Hematopoietic multipotent progenitor cell treated with erythropoietin and hydrocortisone succinate and interleukin-3 and kit ligand, for 8 days (in vitro differentiated cells): ENCODE results near the gene GPR139.

Experiments used
- DNase-seq: peaks from one replicate; pipeline ENCODE4 v3.0.0-alpha.2; 2015

The GPR139 gene

DNA sequence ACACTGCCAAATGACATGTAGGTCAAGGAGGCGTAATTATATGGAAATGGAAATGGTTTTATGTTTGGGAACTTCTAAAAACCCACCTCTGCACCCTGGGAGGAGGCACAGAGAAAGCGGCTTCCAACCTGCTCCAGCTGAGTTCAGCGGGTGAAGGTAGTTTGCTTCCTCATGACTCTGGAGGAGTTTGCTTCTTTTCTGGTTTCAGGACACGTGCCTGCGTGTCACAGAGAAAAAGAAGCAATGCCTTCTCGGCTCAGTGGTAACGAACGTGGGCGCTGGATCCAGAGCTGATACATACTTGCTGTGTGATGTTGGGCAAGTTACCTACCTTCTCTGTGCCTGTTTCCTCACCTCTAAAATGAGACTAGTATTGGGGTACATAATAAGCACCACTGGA is 22.1 kb downstream of the GPR139 start:
- no peak for DNase-seq

DNA sequence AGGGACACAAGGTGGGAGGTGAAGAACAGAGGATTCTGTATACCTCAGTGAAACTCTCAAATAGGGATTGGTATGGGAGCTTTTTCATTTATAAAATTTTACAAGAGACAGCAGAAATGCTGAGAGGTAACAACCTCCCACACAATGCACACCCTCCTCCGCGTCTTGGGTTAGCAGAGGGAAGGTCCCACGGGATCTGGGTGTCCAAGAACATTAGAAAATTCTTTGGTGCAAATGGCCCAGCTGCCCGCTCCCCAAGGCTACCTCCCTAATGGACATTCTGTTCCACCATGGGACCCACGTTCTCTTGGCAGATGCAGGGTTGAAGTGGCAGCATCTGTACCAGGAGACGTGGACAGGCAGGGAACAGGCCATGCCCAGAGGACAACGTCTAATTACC is 22.5 kb downstream of the GPR139 start:
- no peak for DNase-seq

DNA sequence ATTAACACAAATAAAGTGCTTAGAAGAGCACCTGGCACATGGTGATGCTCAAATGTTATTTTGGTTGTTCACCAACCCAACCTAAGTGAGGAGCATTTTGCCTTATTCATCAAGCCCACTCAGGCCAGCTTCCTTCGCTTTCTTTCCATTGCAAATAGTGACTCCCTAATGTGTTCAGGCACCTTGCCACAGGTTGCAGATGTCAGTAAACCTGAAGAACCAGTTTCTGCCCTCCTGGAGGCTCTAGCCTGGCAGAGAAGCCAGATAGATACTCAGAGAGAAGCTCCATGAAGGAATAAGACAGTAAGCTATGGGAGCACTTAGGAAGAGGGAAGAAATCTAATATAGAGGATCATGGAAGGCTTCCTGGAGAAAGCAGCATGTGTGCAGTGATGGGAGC is 23.9 kb downstream of the GPR139 start:
- no peak for DNase-seq

DNA sequence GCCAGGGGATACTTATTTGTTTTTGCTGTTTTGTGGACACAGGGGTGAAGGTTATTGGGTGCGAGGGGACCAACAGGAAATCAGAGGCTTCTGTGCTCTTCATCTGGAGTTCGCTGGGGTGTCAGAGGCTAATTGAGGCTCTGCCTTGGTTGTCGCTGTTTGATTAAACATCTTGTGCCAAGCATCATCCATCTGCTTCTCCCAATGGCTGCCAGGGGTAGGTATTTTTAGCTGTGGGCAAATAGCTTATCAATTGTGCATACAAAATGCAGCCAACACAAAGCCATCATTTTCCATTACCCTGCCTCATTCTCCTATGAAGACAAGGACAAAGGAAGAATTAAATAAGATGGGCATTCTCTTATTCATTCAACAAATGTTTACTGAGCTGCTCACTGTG is 27.8 kb downstream of the GPR139 start:
- DNase-seq = no peak

- no peak for DNase-seq
Observed at GRCh38 chr16:20042848-20043247, 30.8 kb downstream of the GPR139 start.

- DNase-seq = no peak
Observed at GRCh38 chr16:20041924-20042596, 31.6 kb downstream of the GPR139 start.

GRCh38 chr16:20040011-20040410 is 33.7 kb downstream of the GPR139 start:
- no peak for DNase-seq

- no peak for DNase-seq
Observed at GRCh38 chr16:20029611-20030010, 44.1 kb downstream of the GPR139 start.

DNA sequence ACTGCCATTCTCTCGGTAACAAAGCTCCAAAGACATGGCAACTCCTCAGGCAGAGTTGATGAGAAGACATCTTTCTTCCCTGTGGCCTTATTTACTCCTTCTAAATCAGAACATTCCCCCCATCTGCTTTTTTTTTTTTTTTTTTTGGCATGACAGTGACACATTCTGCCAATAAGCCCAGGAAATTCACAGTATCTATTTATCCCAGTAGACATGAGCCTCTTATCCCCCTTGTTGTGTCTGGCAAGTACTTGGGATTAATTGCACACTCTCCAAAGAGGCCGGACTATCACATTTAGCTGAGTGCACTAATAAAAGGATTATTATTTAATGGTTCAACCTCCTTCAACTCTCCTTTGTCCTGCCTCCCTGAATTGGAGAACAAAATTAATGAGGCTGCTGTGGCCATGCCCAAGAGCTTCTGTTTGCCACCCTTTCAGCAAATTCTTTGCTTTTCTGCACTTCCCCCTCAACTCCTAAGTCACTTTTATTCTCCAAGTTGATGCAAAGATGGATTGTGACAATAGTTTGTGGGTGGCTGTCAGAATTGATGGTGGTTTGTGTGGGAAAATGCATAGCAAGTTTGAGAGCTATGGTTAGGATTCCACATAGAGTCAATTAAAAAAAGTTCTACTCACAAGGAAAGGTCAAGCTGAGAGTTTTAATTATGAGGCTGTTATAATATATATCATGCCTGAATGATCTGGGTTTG is 47.2 kb downstream of the GPR139 start:
- DNase-seq = no peak

DNA sequence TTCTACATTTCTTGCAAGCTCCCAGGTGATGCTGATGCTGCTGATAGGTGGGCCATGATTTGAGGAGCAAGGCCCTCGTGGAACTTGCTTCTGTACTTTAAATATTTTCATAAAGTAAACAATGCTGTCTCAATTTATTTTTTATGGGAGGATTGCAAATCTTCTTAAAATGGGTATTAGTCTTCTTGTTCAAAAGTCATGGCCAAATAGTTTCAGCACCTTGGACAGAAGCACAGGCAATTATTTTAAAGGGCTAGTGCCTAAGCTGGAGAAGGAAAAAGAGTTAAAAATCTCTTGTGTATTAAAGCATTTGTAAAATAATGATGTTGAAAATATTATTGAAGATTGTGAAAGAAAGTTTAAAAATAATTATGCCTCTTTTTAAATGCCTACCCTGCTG is 50.5 kb downstream of the GPR139 start:
- DNase-seq = peak; percentile 25

GRCh38 chr16:20020976-20021375 is 52.7 kb downstream of the GPR139 start:
- DNase-seq = no peak

- no peak for DNase-seq
Observed at GRCh38 chr16:20020083-20020482, 53.6 kb downstream of the GPR139 start.

- no peak for DNase-seq
Observed at GRCh38 chr16:20016234-20016633, 57.5 kb downstream of the GPR139 start.

DNA sequence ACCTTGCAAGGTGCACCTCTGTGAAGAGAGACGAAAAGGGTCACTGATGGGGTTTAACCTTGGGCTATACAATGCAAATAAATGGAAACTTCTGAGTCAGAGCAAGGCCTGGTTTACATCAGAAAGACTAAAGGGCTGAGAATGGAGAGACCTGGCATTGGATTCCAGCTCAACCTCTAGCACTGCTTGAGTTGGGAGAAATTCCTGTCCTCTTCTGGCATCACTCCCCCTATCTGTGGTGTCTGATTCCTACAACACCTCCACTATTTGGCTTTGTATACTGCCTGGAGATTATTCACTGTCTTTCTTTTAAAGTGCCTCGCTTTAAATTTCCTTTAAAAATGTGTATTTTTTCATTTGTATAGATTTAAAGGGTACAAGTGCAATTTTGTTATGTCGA is 68.8 kb downstream of the GPR139 start:
- no peak for DNase-seq

- no peak for DNase-seq
Observed at GRCh38 chr16:20002936-20003335, 70.8 kb downstream of the GPR139 start.

DNA sequence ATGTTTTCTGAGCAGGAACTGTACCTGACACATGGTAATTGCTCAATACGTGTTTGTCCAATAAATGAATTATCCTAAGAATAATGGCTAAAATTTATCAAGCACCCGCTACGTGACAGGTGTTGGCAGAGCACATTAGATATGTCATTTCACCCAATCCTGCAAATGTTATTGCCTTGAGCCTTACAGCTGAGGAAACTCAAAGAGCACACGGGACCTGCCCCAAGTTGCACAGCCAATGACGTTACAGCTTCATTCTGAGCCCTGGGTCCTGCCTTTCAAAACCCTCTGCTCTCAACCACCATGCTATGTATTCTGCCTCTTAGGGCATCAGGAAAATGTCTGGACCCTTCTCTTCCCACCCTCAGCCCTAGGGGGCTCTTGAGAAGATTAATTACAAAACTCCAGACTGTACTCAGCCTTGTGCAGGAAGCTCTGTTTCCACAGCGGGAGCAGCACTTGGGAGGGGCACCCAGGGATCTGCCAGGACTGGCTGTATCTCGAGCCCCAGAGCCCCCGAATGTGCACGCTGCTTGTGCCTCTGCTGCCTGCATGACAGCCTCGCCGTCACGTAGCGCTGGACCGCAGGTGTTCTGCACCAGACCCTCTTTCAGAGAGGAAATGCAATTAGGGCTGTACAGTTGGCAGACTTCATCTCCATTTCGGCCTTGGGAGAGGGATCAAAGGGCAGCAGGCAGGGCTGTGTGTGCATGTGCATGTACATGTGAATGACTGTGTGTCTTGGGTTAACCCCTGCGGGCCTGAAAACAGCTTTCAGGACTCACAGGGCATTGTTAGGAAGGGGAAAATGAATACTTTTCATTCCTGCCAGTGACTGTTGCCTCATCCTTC is 71.6 kb downstream of the GPR139 start:
- no peak for DNase-seq

DNA sequence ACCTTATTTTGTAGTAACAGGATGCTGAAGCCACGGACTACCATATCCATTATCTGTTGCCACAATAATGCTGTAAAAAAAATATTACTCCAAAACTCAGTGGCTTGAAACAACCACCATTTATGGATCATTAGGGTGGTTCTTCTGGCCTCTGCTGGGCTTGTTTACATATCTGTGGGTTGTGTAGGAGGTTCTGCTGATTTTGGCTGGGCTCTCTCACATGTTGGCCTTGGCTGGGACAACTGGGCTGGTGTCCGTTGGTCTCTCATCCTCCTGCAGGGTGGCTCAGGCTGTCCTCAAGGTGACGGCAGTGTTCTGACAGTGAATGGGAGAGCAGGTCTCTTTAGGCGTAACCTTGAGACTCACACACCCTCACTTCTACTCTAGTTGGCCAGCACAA is 76.0 kb downstream of the GPR139 start:
- no peak for DNase-seq

GRCh38 chr16:19997264-19997663 is 76.4 kb downstream of the GPR139 start:
- DNase-seq = no peak

DNA sequence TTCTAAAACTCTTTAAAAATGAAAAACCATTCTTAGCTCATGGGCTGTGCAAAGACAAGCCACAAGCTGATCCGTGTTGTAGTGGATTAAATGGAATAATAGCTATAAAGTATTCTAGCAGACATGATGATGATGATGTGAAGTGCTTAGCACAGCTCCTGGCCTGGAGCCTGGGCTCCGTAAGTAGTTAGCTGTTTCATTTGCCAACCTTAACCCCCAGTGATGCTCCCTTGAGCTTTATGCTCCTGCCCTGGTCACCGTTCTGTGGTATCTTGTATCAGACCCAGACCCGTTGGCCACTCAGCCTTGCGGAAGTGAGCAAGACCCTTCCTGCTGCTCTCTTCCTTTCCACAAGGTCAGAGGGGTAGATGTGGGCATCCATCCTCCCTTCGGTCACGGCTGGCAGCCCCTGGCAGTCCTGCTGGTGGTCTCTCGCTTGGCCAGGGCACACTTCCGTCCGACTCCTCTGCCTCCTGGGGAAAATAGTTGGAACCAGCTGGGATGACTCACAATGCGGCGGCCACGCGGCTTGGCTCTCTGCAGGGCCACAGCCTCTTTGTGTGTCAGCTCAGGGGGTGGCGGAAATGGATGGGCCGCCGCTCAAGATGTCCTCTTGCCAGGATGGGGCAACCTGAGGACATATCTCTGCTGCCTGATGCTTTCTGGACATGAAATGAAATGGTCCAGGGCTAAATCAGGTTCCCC is 79.1 kb downstream of the GPR139 start:
- no peak for DNase-seq

- no peak for DNase-seq
Observed at GRCh38 chr16:19991614-19992013, 82.1 kb downstream of the GPR139 start.

- DNase-seq = no peak
Observed at GRCh38 chr16:19984135-19984534, 89.6 kb downstream of the GPR139 start.
